GM18868 (cell line): ENCODE data around the gene DIP2C.
"Not testable (repeated sequence)": the region's sequence is repeated elsewhere in the genome, so short reads cannot be mapped to it uniquely, and the experiment has no call there.

Experiments
- ATAC-seq: cut with Tn5 transposase; IDR thresholded peaks from one replicate; pipeline ENCODE4 v1.9.1; 2021; ENCODE audit warnings: mild to moderate bottlenecking, moderate library complexity; ENCODE audit not compliant: unreplicated experiment

The DIP2C gene

GRCh38 chr10:406976-407375, 282.5 kb downstream of the DIP2C start:
- ATAC-seq, result no peak

- no peak for ATAC-seq
These were observed 283.8 kb downstream of the DIP2C start for GRCh38 chr10:405648-406047.

GRCh38 chr10:404991-405390, 284.5 kb downstream of the DIP2C start:
- ATAC-seq, result no peak

GRCh38 chr10:404346-404745, 285.1 kb downstream of the DIP2C start:
- no peak for ATAC-seq

GRCh38 chr10:398954-399353, 290.5 kb downstream of the DIP2C start:
- no peak for ATAC-seq

GRCh38 chr10:397321-398068, 292.0 kb downstream of the DIP2C start:
- peak; percentile 52 for ATAC-seq

- no peak for ATAC-seq
These were observed 292.8 kb downstream of the DIP2C start for GRCh38 chr10:396535-397220.

- ATAC-seq, result no peak
These were observed 293.4 kb downstream of the DIP2C start for GRCh38 chr10:396107-396506.

- peak; percentile 15 for ATAC-seq
These were observed 293.8 kb downstream of the DIP2C start for GRCh38 chr10:395665-396064.

GRCh38 chr10:394439-395101, 294.9 kb downstream of the DIP2C start:
- not testable (repeated sequence) for ATAC-seq

- ATAC-seq, result no peak
These were observed 295.6 kb downstream of the DIP2C start for GRCh38 chr10:393787-394438.

GRCh38 chr10:393106-393745, 296.2 kb downstream of the DIP2C start:
- ATAC-seq, result no peak

- ATAC-seq, result no peak
These were observed 296.8 kb downstream of the DIP2C start for GRCh38 chr10:392705-393037.

GRCh38 chr10:391847-392704, 297.4 kb downstream of the DIP2C start:
- no peak for ATAC-seq

GRCh38 chr10:391305-391704, 298.2 kb downstream of the DIP2C start:
- ATAC-seq, result no peak

GRCh38 chr10:390449-391100, 298.9 kb downstream of the DIP2C start:
- ATAC-seq, result no peak

- ATAC-seq, result no peak
These were observed 299.5 kb downstream of the DIP2C start for GRCh38 chr10:389836-390448.

GRCh38 chr10:389261-389790, 300.1 kb downstream of the DIP2C start:
- no peak for ATAC-seq

GRCh38 chr10:388661-389045, 300.8 kb downstream of the DIP2C start:
- no peak for ATAC-seq
